ENCODE measurements around the gene TSPAN7. TPM values are rescaled to one million over a fixed set of nuclear protein-coding genes. Genes with fewer than 3 reads are reported as not detected.

The TSPAN7 gene
- total and polyA plus RNA-seq, 2 of the 4 experiments (the other 2 are of a cell fraction): not detected

- DNase-seq (peak; percentile 14), ATAC-seq (ENCODE audit: low read depth) (peak; percentile 48; the same call in 1 of the 2 replicates)
- Histone ChIP-seq H3K9me1 (ENCODE audit: insufficient read depth, low read length) (no peaks in the 10 kb centered on the region), H2BK5ac (ENCODE audit: low read depth, low read length, poor library complexity, severe bottlenecking) (no peak overlapping the region), H3K4me2 (ENCODE audit: low read depth, low read length) (no peak overlapping the region), H2BK120ac (ENCODE audit: low read depth, low read length) (no peak overlapping the region), H2AFZ (replicated peaks; ENCODE audit: low read length, poor library complexity) (no peak overlapping the region), H4K8ac (ENCODE audit: low read depth in 2 of 2, low read length in 2 of 2) (no peak overlapping the region), H3K27ac (ENCODE audit: insufficient read depth, low read length) (no peak overlapping the region), H3K79me1 (ENCODE audit: low read depth in 1 of 2, low read length in 2 of 2) (no peaks in the 10 kb centered on the region), H3K14ac (replicated peaks; ENCODE audit: low read depth, low read length) (no peak overlapping the region), H2BK20ac (ENCODE audit: low read depth, low read length) (no peak overlapping the region), H3K23ac (ENCODE audit: low read depth, low read length) (no peak overlapping the region), H2AK5ac (ENCODE audit: low read depth, low read length) (no peak overlapping the region), H4K20me1 (ENCODE audit: insufficient read depth, low read length) (no peaks in the 10 kb centered on the region; the same call in 1 of the 2 replicates), H3K9me3 (ENCODE audit: control insufficient read depth, insufficient read depth, low read length) (no peaks in the 10 kb centered on the region), H4K91ac (ENCODE audit: insufficient read depth, low read depth, low read length) (no peak overlapping the region), H2AK9ac (replicated peaks; ENCODE audit: low read depth, low read length, poor library complexity) (no peak overlapping the region), H3K9ac (ENCODE audit: low read depth, low read length) (no peak overlapping the region), H4K5ac (ENCODE audit: low read depth, low read length) (no peak overlapping the region), H3K4me3 (ENCODE audit: insufficient read depth, low read depth, low read length) (no peak overlapping the region), H3K27me3 (ENCODE audit: control insufficient read depth, insufficient read depth, low read length) (peaks cover 11% of the 10 kb centered on the region), H3K18ac (ENCODE audit: low read depth, low read length) (no peak overlapping the region), H2BK15ac (ENCODE audit: low read depth, low read length) (no peak overlapping the region), H3K36me3 (ENCODE audit: control insufficient read depth, insufficient read depth, low read length) (no peaks in the 10 kb centered on the region), H3K56ac (ENCODE audit: extremely low read depth, insufficient read depth, low read length) (no peak overlapping the region), H3K4me1 (ENCODE audit: control insufficient read depth, insufficient read depth, low read length) (no peaks in the 10 kb centered on the region), H3K4ac (ENCODE audit: low read depth, low read length) (no peak overlapping the region)
- TF ChIP-seq MXI1 (IDR thresholded peaks at IDR 0.05; ENCODE audit: borderline replicate concordance, low read depth, low read length) (no peak), CEBPB (IDR thresholded peaks at IDR 0.05; ENCODE audit: low read depth, low read length) (0 out of 2 replicates have a peak, but pooled peaks have one; percentile 24), MAZ (IDR thresholded peaks at IDR 0.05; ENCODE audit: borderline replicate concordance, low read depth, low read length) (no peak), CHD1 (IDR thresholded peaks at IDR 0.05; ENCODE audit: low read depth, low read length) (no peak), SMC3 (IDR thresholded peaks at IDR 0.05; ENCODE audit: low read depth, low read length) (peak; percentile 19; the same call in 1 of the 2 replicates), BHLHE40 (IDR thresholded peaks at IDR 0.05; ENCODE audit: low read depth, low read length) (no peak), USF2 (IDR thresholded peaks at IDR 0.05; ENCODE audit: low read depth, low read length) (no peak), NFE2L2 (IDR thresholded peaks at IDR 0.05; ENCODE audit: low read depth, low read length) (no peak), RFX5 (IDR thresholded peaks at IDR 0.05; ENCODE audit: low read depth, low read length) (no peak), RCOR1 (IDR thresholded peaks at IDR 0.05; ENCODE audit: insufficient replicate concordance, low read length) (no peak), CTCF (conservative IDR thresholded peaks at IDR 0.05; ENCODE audit: low read depth, low read length) (peak; percentile 40; the same call in 1 of the 2 replicates), POLR2A (IDR thresholded peaks at IDR 0.05; ENCODE audit: low read depth, low read length) (no peak), RAD21 (IDR thresholded peaks at IDR 0.05; ENCODE audit: low read length) (no peak), FOS (IDR thresholded peaks at IDR 0.05; ENCODE audit: low read depth, low read length) (no peak), MAFK (IDR thresholded peaks at IDR 0.05; ENCODE audit: low read depth, low read length) (no peak)
- intact Hi-C loops (cut with micrococcal nuclease) (no loop called here), dilution Hi-C loops (cut with HindIII; ENCODE audit: low sequenced_read_pairs, unreplicated experiment) (no loop called here), in situ Hi-C loops (cut with MboI; ENCODE audit: low sequenced_read_pairs) (no loop called here)
- CTCF ChIA-PET: no interaction called here
- WGBS, 2 experiments (ENCODE audit: extremely low coverage in 2 of 2, insufficient read length in 1 of 2): no CpG with 5 or more reads among the region's 1 CpG
- POLR2A ChIA-PET (ENCODE audit: unreplicated experiment): no interaction called here
- BruUV-seq (replicated peaks): no TSS peak
These were observed 93.0 kb downstream of the TSPAN7 start for GRCh38 chrX:38654302-38654701.

Data from IMR-90 (cell line).